ENCODE measurements around the gene ARAP1. TPM values are rescaled to one million over a fixed set of nuclear protein-coding genes. Genes with fewer than 3 reads are reported as not detected.
A peak's percentile ranks its signal among the peaks of the same experiment; 100 is the strongest.

The ARAP1 gene
- total and polyA plus RNA-seq, 10 donors = 76.7 to 365 (median 270) TPM

DNA sequence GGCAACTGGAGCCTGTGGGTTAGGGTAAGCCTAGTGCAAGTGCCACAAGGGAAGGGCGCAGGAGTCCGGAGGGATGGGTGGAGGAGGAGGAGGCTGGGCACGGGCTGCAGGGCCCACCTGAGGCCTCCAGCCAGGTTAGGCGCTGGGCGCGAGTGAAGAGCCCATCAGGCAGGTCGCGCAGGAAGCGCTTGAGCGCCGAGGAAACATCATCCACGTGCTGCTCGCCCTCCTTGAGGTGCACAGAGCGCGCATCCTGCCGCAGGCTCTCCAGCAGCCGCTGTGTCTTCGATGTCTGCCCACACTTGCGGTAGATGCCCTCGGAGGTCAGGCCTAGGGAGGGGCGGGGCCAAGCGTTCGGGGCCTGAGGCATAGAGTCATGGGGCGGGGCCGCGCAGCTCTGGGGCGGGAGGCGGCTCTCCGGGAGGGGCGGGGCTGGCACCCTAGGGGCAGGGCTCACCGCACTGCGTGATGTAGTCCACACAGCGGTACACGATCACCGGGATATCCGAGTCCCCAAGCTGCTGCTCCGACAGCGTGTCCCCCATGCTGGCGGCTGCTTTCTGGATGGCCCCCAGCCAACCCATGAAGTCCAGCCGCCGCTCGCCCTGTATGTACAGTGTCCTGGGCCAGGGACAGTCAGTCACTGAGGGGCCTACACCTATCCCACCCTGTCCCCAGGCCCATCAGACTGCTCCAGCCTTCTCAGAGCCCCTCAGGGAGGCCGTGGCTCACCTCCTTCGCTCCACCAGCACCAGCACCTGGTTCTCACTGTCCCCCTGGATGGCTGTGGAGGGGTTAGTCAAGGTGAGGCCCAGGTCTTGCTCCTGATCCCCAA, 55.1 kb downstream of the ARAP1 start:
- Histone ChIP-seq H3K4me1 (peaks cover 0 to 15% (median 0%) of the 10 kb centered on the region in 6 donors), H3K27me3 (replicated peaks in 1 of 7) (no peaks in the 10 kb centered on the region), H3K9me3 (no peaks in the 10 kb centered on the region), H3K27ac (peak overlapping the region in 4 of 8 donors; percentile 17 to 26 (median 22)), H3K4me3 (no peak overlapping the region), H3K36me3 (peaks cover 4 to 100% (median 100%) of the 10 kb centered on the region in 6 donors)
- WGBS, 5 donors = 85 to 93% (median 88%) methylated on average over 22 to 44 of the region's 44 CpGs
- DNase-seq = no peak
- TF ChIP-seq POLR2AphosphoS5 (IDR thresholded peaks at IDR 0.05) = peak; percentile 38 to 77 (median 70)
- TF ChIP-seq POLR2A (IDR thresholded peaks at IDR 0.05) = no peak
- intact Hi-C loops (cut with DNase I; ENCODE audit: low total_unique reads) = no loop called here

GRCh38 chr11:72695354-72695753, 56.9 kb downstream of the ARAP1 start:
- H3K4me3 ChIP-seq = no peak overlapping the region
- peaks cover 4 to 100% (median 100%) of the 10 kb centered on the region in 6 donors for H3K36me3 ChIP-seq
- intact Hi-C loops (cut with DNase I; ENCODE audit: low total_unique reads) = no loop called here
- no peaks in the 10 kb centered on the region for H3K27me3 ChIP-seq (replicated peaks in 1 of 7)
- 95 to 98% (median 96%) methylated on average over 6 to 7 of the region's 7 CpGs for WGBS, 5 donors
- peak overlapping the region in 1 of 8 donors; percentile 15 for H3K27ac ChIP-seq
- H3K4me1 ChIP-seq = peaks cover 0 to 5% (median 0%) of the 10 kb centered on the region in 6 donors
- TF ChIP-seq POLR2AphosphoS5 (IDR thresholded peaks at IDR 0.05) (peak in 2 of 3 donors; percentile 11 to 50), POLR2A (IDR thresholded peaks at IDR 0.05) (no peak), CTCF (IDR thresholded peaks at IDR 0.05 in 8 of 11, conservative IDR thresholded peaks at IDR 0.05 in 3 of 11) (no peak)
- DNase-seq = no peak
- H3K9me3 ChIP-seq = no peaks in the 10 kb centered on the region

GRCh38 chr11:72693271-72693968, 58.8 kb downstream of the ARAP1 start:
- no peak overlapping the region for H3K4me3 ChIP-seq
- peaks cover 4 to 100% (median 100%) of the 10 kb centered on the region in 6 donors for H3K36me3 ChIP-seq
- H3K27me3 ChIP-seq (replicated peaks in 1 of 7) = no peaks in the 10 kb centered on the region
- peaks cover 0 to 24% (median 7%) of the 10 kb centered on the region in 6 donors for H3K4me1 ChIP-seq
- intact Hi-C loops (cut with DNase I; ENCODE audit: low total_unique reads) = no loop called here
- peak overlapping the region in 1 of 8 donors; percentile 12 for H3K27ac ChIP-seq
- H3K9me3 ChIP-seq = no peaks in the 10 kb centered on the region
- 93 to 97% (median 96%) methylated on average over 5 to 19 of the region's 19 CpGs for WGBS, 5 donors
- no peak for TF ChIP-seq POLR2A (IDR thresholded peaks at IDR 0.05)
- TF ChIP-seq POLR2AphosphoS5 (IDR thresholded peaks at IDR 0.05) = peak in 1 of 3 donors; percentile 55
- no peak for DNase-seq

- H3K27ac ChIP-seq = peak overlapping the region in 1 of 8 donors; percentile 12
- TF ChIP-seq CTCF (IDR thresholded peaks at IDR 0.05 in 8 of 11, conservative IDR thresholded peaks at IDR 0.05 in 3 of 11) = no peak
- peak in 1 of 3 donors; percentile 30 for TF ChIP-seq POLR2AphosphoS5 (IDR thresholded peaks at IDR 0.05)
- H3K9me3 ChIP-seq = no peaks in the 10 kb centered on the region
- DNase-seq = no peak
- no peak overlapping the region for H3K4me3 ChIP-seq
- H3K27me3 ChIP-seq (replicated peaks in 1 of 7) = no peaks in the 10 kb centered on the region
- H3K36me3 ChIP-seq = peaks cover 2 to 100% (median 100%) of the 10 kb centered on the region in 6 donors
- 85 to 95% (median 90%) methylated on average over 6 to 9 of the region's 9 CpGs for WGBS, 5 donors
- H3K4me1 ChIP-seq = peaks cover 0 to 29% (median 11%) of the 10 kb centered on the region in 6 donors
- intact Hi-C loops (cut with DNase I; ENCODE audit: low total_unique reads) = no loop called here
These were observed 59.5 kb downstream of the ARAP1 start for GRCh38 chr11:72692498-72693237.

Data from spleen (tissue), 11 donors.